GM19023 (cell line): ENCODE data around the gene CTNNBIP1.
A peak's percentile ranks its signal among the peaks of the same experiment; 100 is the strongest.

Experiments
- ATAC-seq: cut with Tn5 transposase; IDR thresholded peaks from one replicate; pipeline ENCODE4 v1.9.1; 2021; ENCODE audit warnings: mild to moderate bottlenecking, moderate library complexity; ENCODE audit not compliant: unreplicated experiment

CTNNBIP1 gene

GRCh38 chr1:9858293-9859035, 51.6 kb downstream of the CTNNBIP1 start:
- ATAC-seq, result no peak

GRCh38 chr1:9855186-9855585, 54.9 kb downstream of the CTNNBIP1 start:
- ATAC-seq, result no peak

- no peak for ATAC-seq
Observed at GRCh38 chr1:9853249-9853595, 56.8 kb downstream of the CTNNBIP1 start.

DNA sequence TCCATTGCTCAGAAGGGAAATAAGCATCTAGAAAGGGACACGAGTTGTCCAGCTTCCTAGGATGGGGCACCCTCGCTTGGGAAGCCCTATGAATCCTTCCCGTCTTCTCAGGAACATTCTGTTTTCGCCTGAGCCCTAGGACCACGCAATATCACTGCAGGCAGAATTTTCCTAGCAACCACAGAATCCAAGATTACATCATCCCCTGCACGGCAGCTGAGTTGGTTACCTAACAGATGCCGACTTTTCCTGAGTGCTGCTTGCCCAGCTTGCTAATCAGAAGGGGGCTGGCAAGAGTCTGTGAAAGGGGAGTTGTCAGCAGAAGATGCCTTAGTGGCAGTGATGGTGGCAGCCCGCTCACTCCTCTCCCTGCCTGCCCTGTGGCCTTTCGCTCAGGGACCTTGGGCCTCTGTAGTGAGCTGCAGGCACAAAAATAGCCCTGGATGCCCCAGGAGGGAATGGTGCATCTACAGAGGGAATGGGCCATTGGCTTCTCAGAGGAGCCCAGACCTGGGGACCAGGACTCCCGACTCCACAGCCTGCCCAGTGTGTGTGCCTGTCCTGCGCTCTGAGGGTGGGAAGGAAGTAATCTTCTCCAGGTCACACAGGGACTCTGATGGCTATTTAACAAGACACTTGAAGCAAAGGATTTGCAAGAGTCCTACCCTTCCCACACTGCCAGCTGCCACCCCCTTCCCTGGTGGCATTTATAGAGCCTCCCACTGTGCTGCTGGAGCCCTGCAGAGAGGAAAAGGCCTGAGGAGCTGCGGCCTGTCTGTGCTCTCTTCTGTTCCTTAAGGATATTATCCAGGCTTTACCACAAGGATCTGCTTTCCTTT, 57.4 kb downstream of the CTNNBIP1 start:
- no peak for ATAC-seq

- no peak for ATAC-seq
Observed at GRCh38 chr1:9852004-9852403, 58.1 kb downstream of the CTNNBIP1 start.

DNA sequence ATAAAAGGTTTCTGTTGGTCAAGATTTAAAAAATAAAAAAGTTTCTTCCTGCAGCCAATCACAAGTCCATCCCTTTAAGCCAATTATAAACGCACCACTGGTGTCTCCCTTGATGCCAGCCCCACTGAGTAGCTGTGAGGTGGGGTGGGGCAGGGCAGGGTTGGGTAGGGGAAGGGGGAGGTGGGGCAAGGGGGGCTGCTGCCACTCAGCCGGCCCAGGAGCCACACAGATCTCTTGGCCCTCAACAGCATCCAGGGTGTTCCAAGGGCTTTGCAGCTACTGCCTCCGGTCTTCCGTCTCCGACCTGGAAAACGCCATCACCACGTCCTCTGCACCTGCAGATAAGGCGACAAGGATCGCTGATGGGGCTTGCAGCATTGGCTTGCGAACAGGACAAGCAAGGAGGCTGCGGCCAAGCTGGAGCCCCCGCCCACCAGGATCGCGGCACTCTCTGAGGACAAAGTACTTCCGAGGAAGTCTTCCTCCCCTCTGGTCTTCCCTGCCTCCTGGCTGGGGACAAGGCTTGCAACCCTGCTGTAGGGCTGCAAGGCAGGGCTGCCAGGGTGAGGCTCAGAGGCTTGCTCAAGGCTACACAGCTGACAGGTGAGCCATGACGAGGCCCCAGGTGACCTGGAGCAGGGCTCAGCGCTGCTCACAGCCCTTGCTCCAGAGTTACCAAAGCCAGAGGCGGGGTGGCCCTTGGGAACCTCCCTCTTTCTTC, 59.5 kb downstream of the CTNNBIP1 start:
- ATAC-seq, result no peak

- ATAC-seq, result peak; percentile 56
Observed at GRCh38 chr1:9849691-9850441, 60.2 kb downstream of the CTNNBIP1 start.

GRCh38 chr1:9848022-9848421, 62.0 kb downstream of the CTNNBIP1 start:
- ATAC-seq, result no peak

DNA sequence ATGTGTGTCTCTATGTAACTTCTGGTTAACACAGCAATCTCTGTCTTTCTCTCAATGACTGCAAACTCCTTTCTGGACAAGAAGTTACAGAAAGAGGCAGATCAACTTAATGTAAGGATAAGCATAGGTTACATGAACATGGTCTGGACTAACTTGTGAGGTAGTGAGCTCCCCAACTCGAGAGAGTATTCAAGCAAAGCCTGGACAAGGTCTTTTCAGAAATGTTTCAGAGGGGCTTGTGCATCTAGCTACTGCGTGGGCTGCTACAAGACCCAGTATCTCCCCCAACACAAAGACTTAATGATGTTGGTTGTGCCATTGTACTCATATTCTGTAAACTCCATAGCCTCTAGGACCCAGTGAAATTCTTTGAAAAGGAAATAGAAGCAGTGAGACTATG, 62.8 kb downstream of the CTNNBIP1 start:
- ATAC-seq, result no peak

DNA sequence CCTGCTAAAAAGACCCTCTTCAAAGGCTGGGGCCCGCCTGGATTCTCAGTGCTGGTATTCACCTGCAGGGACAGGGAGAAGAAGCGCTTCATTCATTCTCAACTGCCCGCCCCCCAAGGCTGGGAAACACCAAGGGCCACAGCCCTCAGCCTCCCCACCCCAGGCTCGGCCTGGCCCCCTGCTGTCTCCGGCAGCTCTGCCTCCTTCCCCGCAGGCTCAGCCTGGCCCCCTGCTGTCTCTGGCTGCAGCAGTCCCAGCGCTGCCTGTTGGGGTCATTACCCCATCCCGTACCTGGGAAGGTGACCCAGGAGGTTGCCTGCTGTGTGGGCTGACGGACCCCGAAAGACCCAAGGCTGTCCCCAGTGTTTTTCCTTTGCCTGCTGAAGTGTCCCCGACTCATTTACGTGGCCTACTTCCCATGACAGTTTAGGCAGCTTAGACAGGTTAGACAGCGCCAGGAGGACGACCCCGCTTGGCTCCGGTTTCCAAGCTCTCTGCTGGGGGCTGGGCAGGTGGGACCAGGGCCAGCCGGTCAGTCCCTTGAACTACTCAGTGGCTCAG, 63.4 kb downstream of the CTNNBIP1 start:
- ATAC-seq, result no peak

GRCh38 chr1:9845914-9846313, 64.2 kb downstream of the CTNNBIP1 start:
- ATAC-seq, result no peak

DNA sequence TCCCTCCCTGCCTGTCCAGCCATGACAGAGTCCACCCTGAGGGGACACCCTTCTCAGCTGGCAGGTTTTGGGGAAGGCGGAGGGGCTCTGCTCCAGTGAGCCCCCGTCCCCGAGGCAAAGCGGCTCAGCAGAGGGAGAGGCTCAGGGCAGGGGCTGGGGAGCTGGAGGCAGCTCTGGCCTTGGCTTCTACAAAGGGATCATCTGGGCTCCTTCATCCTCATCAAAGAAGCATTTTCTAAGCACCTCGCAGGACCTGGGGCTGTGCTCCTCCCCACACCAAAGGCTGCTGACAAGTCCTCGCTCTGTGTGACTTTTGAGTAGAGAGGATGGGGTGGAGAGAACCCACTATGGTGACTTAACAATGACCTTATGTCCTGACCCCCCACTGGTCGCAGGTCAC, 65.3 kb downstream of the CTNNBIP1 start:
- ATAC-seq, result no peak

- ATAC-seq, result no peak
Observed at GRCh38 chr1:9844106-9844505, 66.0 kb downstream of the CTNNBIP1 start.

DNA sequence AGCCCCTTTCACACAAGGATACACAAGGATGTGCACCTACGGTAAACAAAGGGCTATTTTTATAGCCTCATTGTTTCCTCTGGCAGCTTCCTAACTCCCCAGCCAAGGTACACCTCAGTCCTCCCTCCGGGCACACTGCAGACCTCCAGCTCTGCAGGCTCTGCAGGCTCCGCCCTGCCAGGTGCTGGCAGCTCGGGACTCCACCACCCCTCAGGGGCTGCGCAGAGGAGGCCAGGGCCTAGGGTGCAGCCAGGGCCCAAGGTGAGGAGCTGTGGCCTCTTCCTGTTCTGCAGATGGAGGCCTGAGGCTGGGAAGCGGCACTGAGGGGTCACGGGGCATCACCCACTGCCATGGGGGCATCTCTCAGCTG, 66.5 kb downstream of the CTNNBIP1 start:
- no peak for ATAC-seq

DNA sequence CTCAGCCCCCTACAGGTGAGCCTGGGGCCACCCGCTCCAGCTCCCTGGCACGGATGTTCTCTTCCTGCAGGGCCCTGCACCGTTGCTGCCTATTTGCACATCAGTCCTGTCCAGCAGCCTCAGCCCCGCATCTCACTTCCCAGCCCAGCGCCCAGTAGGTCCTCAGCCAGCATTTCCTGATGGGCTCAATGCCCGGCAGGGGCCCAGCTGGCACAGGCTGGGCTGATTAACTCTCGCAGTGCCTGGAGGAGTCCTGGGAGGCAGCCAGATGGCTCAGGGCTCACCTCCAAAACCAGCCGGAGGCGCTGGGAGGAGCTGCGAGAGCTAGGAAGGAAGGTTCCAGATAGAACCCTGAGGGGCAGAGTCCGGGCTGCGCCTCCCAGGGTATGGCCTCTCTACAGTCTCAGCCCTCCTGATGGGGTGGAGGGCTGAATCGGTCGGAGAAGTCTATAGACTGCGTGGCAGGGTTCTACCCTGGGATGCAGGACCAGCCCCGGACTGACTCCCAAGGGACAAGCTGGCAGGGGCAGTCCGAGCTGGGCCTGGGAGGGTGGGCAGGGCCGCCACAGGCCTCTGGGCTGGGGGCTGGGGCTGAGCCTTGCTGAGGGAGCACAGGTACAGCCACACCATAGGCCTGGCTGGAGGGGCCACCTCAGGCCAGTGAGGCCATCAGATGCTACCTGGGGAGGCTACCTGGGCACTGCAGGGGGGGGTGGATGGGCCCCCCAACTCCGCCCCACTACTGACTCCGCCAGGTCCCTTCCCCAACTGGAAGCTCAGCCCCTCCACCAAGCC, 67.1 kb downstream of the CTNNBIP1 start:
- ATAC-seq, result no peak

GRCh38 chr1:9842073-9842711, 67.9 kb downstream of the CTNNBIP1 start:
- ATAC-seq, result no peak

DNA sequence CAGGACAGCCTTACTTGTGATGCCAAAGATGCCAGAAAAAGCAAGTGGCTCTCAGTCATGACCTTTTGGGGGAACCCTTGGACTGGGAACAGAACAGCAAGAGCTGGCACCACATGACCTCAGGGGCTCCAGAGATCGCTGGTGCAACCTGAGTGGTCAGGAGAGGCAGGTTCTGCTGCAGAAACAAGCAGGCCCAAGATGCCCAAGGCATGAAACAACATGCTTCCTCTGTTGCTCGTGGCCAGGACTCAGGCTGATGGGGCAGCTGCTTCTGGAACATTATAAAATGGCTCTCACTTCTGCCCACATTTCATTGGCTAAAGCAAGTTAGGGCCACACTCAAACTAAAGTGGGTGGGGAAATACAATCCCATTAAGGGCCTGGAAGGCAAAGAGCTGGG, 68.6 kb downstream of the CTNNBIP1 start:
- ATAC-seq, result no peak

GRCh38 chr1:9840176-9840575, 69.9 kb downstream of the CTNNBIP1 start:
- ATAC-seq, result no peak

DNA sequence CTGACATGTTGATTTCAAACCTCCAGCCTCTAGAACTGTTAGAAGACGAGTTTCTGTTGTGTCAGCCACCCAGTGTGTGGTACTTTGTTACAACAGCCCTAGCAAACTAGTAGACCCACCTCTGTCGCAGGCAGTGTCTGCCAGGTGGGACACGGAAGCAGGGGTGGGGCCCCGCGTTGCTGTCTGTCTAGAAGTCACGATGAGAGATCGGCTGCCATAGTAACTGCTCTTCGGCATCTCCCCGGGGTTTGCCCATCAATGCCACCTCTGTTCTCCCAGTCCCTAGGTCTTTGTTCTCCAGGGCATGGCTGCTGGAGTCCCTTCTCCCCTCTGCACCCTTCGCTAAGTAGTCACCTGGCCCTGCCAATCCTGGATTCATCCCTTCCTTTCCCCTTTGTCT, 71.1 kb downstream of the CTNNBIP1 start:
- no peak for ATAC-seq

DNA sequence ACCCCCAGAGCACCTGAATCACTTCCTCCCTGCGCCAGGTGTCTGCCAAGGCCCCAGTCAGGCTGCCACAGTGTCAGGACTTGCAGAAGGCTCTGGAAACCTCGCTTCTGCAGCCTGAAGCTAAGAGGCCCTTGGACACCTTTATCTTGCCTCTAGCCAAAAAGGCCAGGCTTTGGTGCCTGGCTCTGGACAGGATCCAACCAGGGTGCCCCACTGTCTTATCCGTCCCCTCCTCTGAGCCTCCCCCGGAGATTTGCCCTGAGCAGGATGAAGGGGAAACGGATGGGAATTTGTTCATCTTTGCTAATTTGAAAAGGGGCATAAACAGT, 73.5 kb downstream of the CTNNBIP1 start:
- no peak for ATAC-seq
